Measurements from ENCODE around the gene MTRF1. TPM values are rescaled to one million over a fixed set of nuclear protein-coding genes. Genes with fewer than 3 reads are reported as not detected.

The MTRF1 gene
- total and polyA plus RNA-seq, 2 of the 4 experiments (the other 2 are of a cell fraction), result 9.7 to 12.4 TPM

- Histone ChIP-seq H3K14ac (replicated peaks; ENCODE audit: low read depth, low read length) (no peak overlapping the region), H3K4me1 (ENCODE audit: control insufficient read depth, insufficient read depth, low read length) (peaks cover 12% of the 10 kb centered on the region), H3K27me3 (ENCODE audit: control insufficient read depth, insufficient read depth, low read length) (no peaks in the 10 kb centered on the region), H3K9me3 (ENCODE audit: control insufficient read depth, insufficient read depth, low read length) (no peaks in the 10 kb centered on the region), H2AK5ac (ENCODE audit: low read depth, low read length) (no peak overlapping the region), H3K27ac (ENCODE audit: insufficient read depth, low read length) (peak overlapping the region; percentile 27; the same call in 1 of the 2 replicates), H3K56ac (ENCODE audit: extremely low read depth, insufficient read depth, low read length) (no peak overlapping the region), H3K36me3 (ENCODE audit: control insufficient read depth, insufficient read depth, low read length) (no peaks in the 10 kb centered on the region), H3K4ac (ENCODE audit: low read depth, low read length) (no peak overlapping the region), H2BK20ac (ENCODE audit: low read depth, low read length) (no peak overlapping the region), H2AFZ (replicated peaks; ENCODE audit: low read length, poor library complexity) (no peak overlapping the region), H2BK5ac (ENCODE audit: low read depth, low read length, poor library complexity, severe bottlenecking) (peak overlapping the region; percentile 93), H3K4me3 (ENCODE audit: insufficient read depth, low read depth, low read length) (no peak overlapping the region), H3K9ac (ENCODE audit: low read depth, low read length) (no peak overlapping the region), H4K5ac (ENCODE audit: low read depth, low read length) (peak overlapping the region; percentile 44), H3K23ac (ENCODE audit: low read depth, low read length) (no peak overlapping the region), H2AK9ac (replicated peaks; ENCODE audit: low read depth, low read length, poor library complexity) (no peak overlapping the region), H4K20me1 (ENCODE audit: insufficient read depth, low read length) (no peaks in the 10 kb centered on the region), H3K4me2 (ENCODE audit: low read depth, low read length) (peak overlapping the region; percentile 67; the same call in 1 of the 2 replicates), H2BK15ac (ENCODE audit: low read depth, low read length) (no peak overlapping the region; the same call in 2 of the 3 replicates), H3K18ac (ENCODE audit: low read depth, low read length) (peak overlapping the region; percentile 57; the same call in 1 of the 2 replicates), H4K8ac (ENCODE audit: low read depth in 2 of 2, low read length in 2 of 2) (peak overlapping the region in 1 of 2 experiments; percentile 45; a peak in 1 of 4 replicates), H3K79me1 (ENCODE audit: low read depth in 1 of 2, low read length in 2 of 2) (no peaks in the 10 kb centered on the region), H2BK120ac (ENCODE audit: low read depth, low read length) (peak overlapping the region; percentile 61), H3K9me1 (ENCODE audit: insufficient read depth, low read length) (no peaks in the 10 kb centered on the region), H4K91ac (ENCODE audit: insufficient read depth, low read depth, low read length) (peak overlapping the region; percentile 62; the same call in 1 of the 2 replicates)
- ChIA-PET POLR2A (ENCODE audit: unreplicated experiment) (no interaction called here), CTCF (no interaction called here)
- no TSS peak for BruUV-seq (replicated peaks)
- TF ChIP-seq FOS (IDR thresholded peaks at IDR 0.05; ENCODE audit: low read depth, low read length), result peak; percentile 19; the same call in 1 of the 2 replicates
- TF ChIP-seq NFE2L2 (IDR thresholded peaks at IDR 0.05; ENCODE audit: low read depth, low read length), result no peak
- intact Hi-C loops (cut with micrococcal nuclease) (no loop called here), dilution Hi-C loops (cut with HindIII; ENCODE audit: low sequenced_read_pairs, unreplicated experiment) (no loop called here), in situ Hi-C loops (cut with MboI; ENCODE audit: low sequenced_read_pairs) (no loop called here)
- peak; percentile 72 for ATAC-seq (ENCODE audit: low read depth)
- peak; percentile 82 for DNase-seq
Observed at GRCh38 chr13:41216160-41216559, 47.2 kb downstream of the MTRF1 start.

All from IMR-90 (cell line).